C4-2B (cell line): ENCODE results near the gene GCHFR.

ENCODE experiments used
- CTCF ChIP-seq: fragments of 450-650 bp; conservative IDR thresholded peaks from 2 replicates; pipeline ENCODE4 v1.5.1; 2017; ENCODE audit warnings: mild to moderate bottlenecking
- ZFX ChIP-seq: fragments of 450-650 bp; IDR thresholded peaks from 2 replicates; pipeline ENCODE4 v1.6.1; 2017

GRCh38 chr15:40787344-40787841 lies 23.5 kb downstream of the GCHFR start:
- TF ChIP-seq CTCF (no peak), ZFX (no peak)
